KMS-11 (cell line): ENCODE measurements around the gene CRACR2B.
A peak's percentile ranks its signal among the peaks of the same experiment; 100 is the strongest.

Source experiments
- H2AFZ ChIP-seq: fragments of 200-600 bp; sonication (generic); 2 replicates; pipeline ENCODE4 v1.6.1; 2016; ENCODE audit warnings: antibody characterized with exemption, mixed run types, low read depth
- H3K27ac ChIP-seq: fragments of 200-600 bp; sonication (generic); 2 replicates; pipeline ENCODE4 v1.6.1; 2016; ENCODE audit warnings: mild to moderate bottlenecking, mixed run types
- H3K27me3 ChIP-seq: fragments of 200-600 bp; sonication (generic); 2 replicates; pipeline ENCODE4 v1.6.1; 2017; ENCODE audit warnings: mild to moderate bottlenecking, low read depth, mixed run types, moderate library complexity; ENCODE audit not compliant: insufficient read depth
- H3K36me3 ChIP-seq: fragments of 200-600 bp; sonication (generic); 2 replicates; pipeline ENCODE4 v1.6.1; 2017; ENCODE audit warnings: mild to moderate bottlenecking, mixed run types; ENCODE audit not compliant: insufficient read depth
- H3K4me1 ChIP-seq: fragments of 200-600 bp; sonication (generic); 2 replicates; pipeline ENCODE4 v1.6.1; 2016; ENCODE audit warnings: mild to moderate bottlenecking, low read depth, mixed run types; ENCODE audit not compliant: poor library complexity, severe bottlenecking
- H3K4me2 ChIP-seq: fragments of 200-600 bp; sonication (generic); 2 replicates; pipeline ENCODE4 v1.7.0; 2016; ENCODE audit warnings: mild to moderate bottlenecking, mixed run types
- H3K4me3 ChIP-seq: fragments of 200-600 bp; sonication (generic); IDR thresholded peaks from 2 replicates; pipeline ENCODE4 v1.6.1; 2017; ENCODE audit warnings: low read depth, low read length, mixed read lengths; ENCODE audit not compliant: insufficient read depth
- H3K79me2 ChIP-seq: fragments of 200-600 bp; sonication (generic); 2 replicates; pipeline ENCODE4 v1.6.1; 2016; ENCODE audit warnings: low read depth, mixed run types; ENCODE audit not compliant: insufficient read depth
- H3K9ac ChIP-seq: fragments of 200-600 bp; sonication (generic); 2 replicates; pipeline ENCODE4 v1.6.1; 2016; ENCODE audit warnings: mild to moderate bottlenecking, mixed run types
- H4K20me1 ChIP-seq: fragments of 200-600 bp; sonication (generic); 2 replicates; pipeline ENCODE4 v1.6.1; 2016; ENCODE audit warnings: mild to moderate bottlenecking, mixed run types; ENCODE audit not compliant: insufficient read depth
- TF ChIP-seq, protein P1 (sequence below): fragments of 200-600 bp; sonication (generic); conservative IDR thresholded peaks from 2 replicates; pipeline ENCODE4 v1.6.1; 2017; ENCODE audit warnings: low read depth, mild to moderate bottlenecking, antibody characterized with exemption, low read length, moderate library complexity, mixed read lengths

CRACR2B gene

DNA sequence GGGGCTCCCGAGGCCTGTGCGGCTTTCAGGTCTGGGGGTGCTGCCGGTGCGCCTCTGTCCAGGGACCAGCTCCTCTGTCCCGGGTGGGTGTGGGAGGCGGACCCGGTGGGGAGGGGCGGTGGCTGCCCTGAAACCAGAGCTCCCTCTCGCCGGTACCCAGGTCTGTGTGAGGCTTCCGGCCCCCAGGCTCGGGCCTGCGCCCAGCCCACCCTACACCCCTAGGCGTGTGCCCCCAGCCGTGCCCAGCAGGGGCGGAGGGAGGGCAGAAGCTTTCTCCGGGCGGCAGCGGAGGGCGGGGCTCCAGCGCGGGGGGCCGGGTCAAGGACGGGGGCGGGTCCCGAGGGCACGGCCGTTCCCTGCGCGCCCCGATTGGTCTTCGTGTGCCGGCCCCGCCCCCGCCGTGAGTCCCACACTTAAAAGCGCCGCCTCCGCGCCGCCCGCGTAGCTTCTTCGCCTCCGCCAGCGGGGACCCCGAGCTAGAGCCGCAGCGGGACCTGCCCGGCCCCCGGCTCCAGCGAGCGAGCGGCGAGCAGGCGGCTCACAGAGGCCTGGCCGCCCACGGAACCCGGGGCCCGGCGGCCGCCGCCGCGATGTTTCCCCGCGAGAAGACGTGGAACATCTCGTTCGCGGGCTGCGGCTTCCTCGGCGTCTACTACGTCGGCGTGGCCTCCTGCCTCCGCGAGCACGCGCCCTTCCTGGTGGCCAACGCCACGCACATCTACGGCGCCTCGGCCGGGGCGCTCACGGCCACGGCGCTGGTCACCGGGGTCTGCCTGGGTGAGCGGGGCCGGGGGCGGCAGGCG, 8.4 kb upstream of the CRACR2B start:
- Histone ChIP-seq H3K79me2 (no peaks in the 10 kb centered on the region; the same call in 1 of the 2 replicates), H4K20me1 (no peaks in the 10 kb centered on the region), H3K4me2 (peak overlapping the region; percentile 81), H3K27me3 (no peaks in the 10 kb centered on the region), H3K9ac (peak overlapping the region; percentile 66), H3K36me3 (no peaks in the 10 kb centered on the region), H2AFZ (peak overlapping the region; percentile 47; the same call in 1 of the 2 replicates), H3K27ac (peak overlapping the region; percentile 51), H3K4me1 (peaks cover 9% of the 10 kb centered on the region), H3K4me3 (no peak overlapping the region)
- TF ChIP-seq, protein P1, sequence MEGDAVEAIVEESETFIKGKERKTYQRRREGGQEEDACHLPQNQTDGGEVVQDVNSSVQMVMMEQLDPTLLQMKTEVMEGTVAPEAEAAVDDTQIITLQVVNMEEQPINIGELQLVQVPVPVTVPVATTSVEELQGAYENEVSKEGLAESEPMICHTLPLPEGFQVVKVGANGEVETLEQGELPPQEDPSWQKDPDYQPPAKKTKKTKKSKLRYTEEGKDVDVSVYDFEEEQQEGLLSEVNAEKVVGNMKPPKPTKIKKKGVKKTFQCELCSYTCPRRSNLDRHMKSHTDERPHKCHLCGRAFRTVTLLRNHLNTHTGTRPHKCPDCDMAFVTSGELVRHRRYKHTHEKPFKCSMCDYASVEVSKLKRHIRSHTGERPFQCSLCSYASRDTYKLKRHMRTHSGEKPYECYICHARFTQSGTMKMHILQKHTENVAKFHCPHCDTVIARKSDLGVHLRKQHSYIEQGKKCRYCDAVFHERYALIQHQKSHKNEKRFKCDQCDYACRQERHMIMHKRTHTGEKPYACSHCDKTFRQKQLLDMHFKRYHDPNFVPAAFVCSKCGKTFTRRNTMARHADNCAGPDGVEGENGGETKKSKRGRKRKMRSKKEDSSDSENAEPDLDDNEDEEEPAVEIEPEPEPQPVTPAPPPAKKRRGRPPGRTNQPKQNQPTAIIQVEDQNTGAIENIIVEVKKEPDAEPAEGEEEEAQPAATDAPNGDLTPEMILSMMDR, result no peak

GRCh38 chr11:819943-820649, 7.6 kb upstream of the CRACR2B start:
- Histone ChIP-seq H3K79me2 (no peaks in the 10 kb centered on the region; the same call in 1 of the 2 replicates), H3K27ac (peak overlapping the region; percentile 51), H4K20me1 (no peaks in the 10 kb centered on the region), H3K4me1 (peaks cover 9% of the 10 kb centered on the region), H3K4me2 (peak overlapping the region; percentile 81), H3K27me3 (no peaks in the 10 kb centered on the region), H3K9ac (peak overlapping the region; percentile 66), H2AFZ (peak overlapping the region; percentile 47; the same call in 1 of the 2 replicates), H3K36me3 (no peaks in the 10 kb centered on the region), H3K4me3 (no peak overlapping the region)
- TF ChIP-seq, protein P1, result no peak

DNA sequence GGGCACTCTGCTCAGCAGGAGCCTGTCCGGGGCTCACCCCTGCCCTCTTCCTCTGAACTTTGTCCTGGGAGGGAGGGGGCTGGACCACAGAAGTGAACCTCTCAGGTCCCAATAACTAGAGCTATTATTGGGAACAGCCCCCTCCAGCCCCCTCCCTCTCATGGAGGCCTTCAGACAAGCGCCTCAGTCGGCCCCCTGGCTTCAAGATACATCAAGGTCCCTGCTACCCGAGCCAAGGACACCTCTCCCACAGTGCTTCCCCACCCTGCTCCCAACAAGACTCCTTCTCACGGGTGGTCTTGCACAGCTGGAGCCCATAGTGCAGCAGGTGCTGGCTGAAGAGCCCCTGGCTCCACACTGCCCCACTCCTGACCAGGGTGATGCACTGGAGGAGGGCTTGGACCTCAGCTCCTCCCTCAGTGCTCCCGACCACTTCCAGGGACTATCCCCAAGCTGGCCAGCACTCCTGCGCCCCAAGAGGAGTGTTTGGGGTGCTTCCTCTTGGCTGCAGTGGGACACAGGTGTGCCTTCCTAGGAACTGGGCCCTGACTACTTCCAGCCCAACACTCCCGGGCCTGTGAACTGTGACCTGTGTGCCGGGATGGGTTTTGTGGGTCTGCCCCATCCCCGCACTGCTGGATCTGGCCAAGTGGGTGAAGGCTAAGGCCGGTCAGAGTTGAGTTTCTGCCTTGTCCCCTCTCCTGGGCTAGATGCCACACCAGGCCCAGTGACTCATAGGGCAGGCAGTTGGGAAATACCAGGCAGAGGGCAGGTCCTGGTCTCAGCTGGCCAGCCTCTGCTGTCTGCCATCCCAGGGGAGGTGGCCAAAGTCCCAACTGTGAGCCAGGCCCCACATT, 6.8 kb upstream of the CRACR2B start:
- no peak overlapping the region for H2AFZ ChIP-seq
- no peaks in the 10 kb centered on the region for H3K36me3 ChIP-seq
- no peak overlapping the region for H3K4me3 ChIP-seq
- H3K4me1 ChIP-seq, result peaks cover 9% of the 10 kb centered on the region
- H3K9ac ChIP-seq, result peak overlapping the region; percentile 41; the same call in 1 of the 2 replicates
- H3K27ac ChIP-seq, result no peak overlapping the region; the same call in 1 of the 2 replicates
- H3K4me2 ChIP-seq, result peak overlapping the region; percentile 81
- H3K27me3 ChIP-seq, result no peaks in the 10 kb centered on the region
- TF ChIP-seq, protein P1, result no peak
- no peaks in the 10 kb centered on the region; the same call in 1 of the 2 replicates for H3K79me2 ChIP-seq
- no peaks in the 10 kb centered on the region for H4K20me1 ChIP-seq
